ENCODE data around the gene SPINK9.

The SPINK9 gene

GRCh38 chr5:148333262-148333849 is 2.0 kb upstream of the SPINK9 start:
- Histone ChIP-seq H3K4me1 (ENCODE audit: control insufficient read depth, insufficient read depth, low read length) (no peaks in the 10 kb centered on the region), H3K9me3 (ENCODE audit: control insufficient read depth, low read length) (peaks cover 4% of the 10 kb centered on the region), H3K9ac (ENCODE audit: low read length) (no peak overlapping the region), H3K36me3 (ENCODE audit: control insufficient read depth, insufficient read depth, low read length, severe bottlenecking) (no peaks in the 10 kb centered on the region), H3K4me3 (ENCODE audit: low read length) (no peak overlapping the region), H3K27me3 (replicated peaks; ENCODE audit: control insufficient read depth, insufficient read depth, low read length) (no peaks in the 10 kb centered on the region)
- DNase-seq (ENCODE audit: low read depth): no peak

- H3K4me3 ChIP-seq (ENCODE audit: low read length): no peak overlapping the region
- no peak overlapping the region for H3K9ac ChIP-seq (ENCODE audit: low read length)
- H3K4me1 ChIP-seq (ENCODE audit: control insufficient read depth, insufficient read depth, low read length): no peaks in the 10 kb centered on the region
- H3K27me3 ChIP-seq (replicated peaks; ENCODE audit: control insufficient read depth, insufficient read depth, low read length): no peaks in the 10 kb centered on the region
- H3K36me3 ChIP-seq (ENCODE audit: control insufficient read depth, insufficient read depth, low read length, severe bottlenecking): no peaks in the 10 kb centered on the region
- no peaks in the 10 kb centered on the region for H3K9me3 ChIP-seq (ENCODE audit: control insufficient read depth, low read length)
- no peak for DNase-seq (ENCODE audit: low read depth)
Observed at GRCh38 chr5:148336704-148337435, 1.5 kb downstream of the SPINK9 start.

GRCh38 chr5:148342371-148343045 is 7.1 kb downstream of the SPINK9 start:
- H3K9ac ChIP-seq (ENCODE audit: low read length): no peak overlapping the region
- no peaks in the 10 kb centered on the region for H3K27me3 ChIP-seq (replicated peaks; ENCODE audit: control insufficient read depth, insufficient read depth, low read length)
- no peak for DNase-seq (ENCODE audit: low read depth)
- no peaks in the 10 kb centered on the region for H3K4me1 ChIP-seq (ENCODE audit: control insufficient read depth, insufficient read depth, low read length)
- no peaks in the 10 kb centered on the region for H3K36me3 ChIP-seq (ENCODE audit: control insufficient read depth, insufficient read depth, low read length, severe bottlenecking)
- H3K9me3 ChIP-seq (ENCODE audit: control insufficient read depth, low read length): no peaks in the 10 kb centered on the region
- H3K4me3 ChIP-seq (ENCODE audit: low read length): no peak overlapping the region

- H3K4me3 ChIP-seq (ENCODE audit: low read length): no peak overlapping the region
- H3K4me1 ChIP-seq (ENCODE audit: control insufficient read depth, insufficient read depth, low read length): no peaks in the 10 kb centered on the region
- no peak for DNase-seq (ENCODE audit: low read depth)
- H3K9me3 ChIP-seq (ENCODE audit: control insufficient read depth, low read length): no peaks in the 10 kb centered on the region
- H3K36me3 ChIP-seq (ENCODE audit: control insufficient read depth, insufficient read depth, low read length, severe bottlenecking): no peaks in the 10 kb centered on the region
- no peak overlapping the region for H3K9ac ChIP-seq (ENCODE audit: low read length)
- H3K27me3 ChIP-seq (replicated peaks; ENCODE audit: control insufficient read depth, insufficient read depth, low read length): no peaks in the 10 kb centered on the region
Observed at GRCh38 chr5:148343046-148343407, 7.7 kb downstream of the SPINK9 start.

- H3K36me3 ChIP-seq (ENCODE audit: control insufficient read depth, insufficient read depth, low read length, severe bottlenecking): no peaks in the 10 kb centered on the region
Observed at GRCh38 chr5:148343603-148344487, 8.5 kb downstream of the SPINK9 start.

GRCh38 chr5:148347706-148348105 is 12.3 kb downstream of the SPINK9 start:
- no peak overlapping the region for H3K4me3 ChIP-seq (ENCODE audit: low read length)
- no peaks in the 10 kb centered on the region for H3K27me3 ChIP-seq (replicated peaks; ENCODE audit: control insufficient read depth, insufficient read depth, low read length)
- no peak overlapping the region for H3K9ac ChIP-seq (ENCODE audit: low read length)
- H3K4me1 ChIP-seq (ENCODE audit: control insufficient read depth, insufficient read depth, low read length): no peaks in the 10 kb centered on the region
- no peak for DNase-seq (ENCODE audit: low read depth)
- no peaks in the 10 kb centered on the region for H3K36me3 ChIP-seq (ENCODE audit: control insufficient read depth, insufficient read depth, low read length, severe bottlenecking)
- no peaks in the 10 kb centered on the region for H3K9me3 ChIP-seq (ENCODE audit: control insufficient read depth, low read length)

More at GRCh38 chr5:148343603-148344487, 8.5 kb downstream of the SPINK9 start:
- Histone ChIP-seq H3K4me3 (ENCODE audit: low read length) (no peak overlapping the region), H3K9me3 (ENCODE audit: control insufficient read depth, low read length) (no peaks in the 10 kb centered on the region), H3K27me3 (replicated peaks; ENCODE audit: control insufficient read depth, insufficient read depth, low read length) (no peaks in the 10 kb centered on the region), H3K4me1 (ENCODE audit: control insufficient read depth, insufficient read depth, low read length) (no peaks in the 10 kb centered on the region), H3K9ac (ENCODE audit: low read length) (no peak overlapping the region)
- no peak for DNase-seq (ENCODE audit: low read depth)

- Histone ChIP-seq H3K4me3 (ENCODE audit: low read length) (no peak overlapping the region), H3K9me3 (ENCODE audit: control insufficient read depth, low read length) (no peaks in the 10 kb centered on the region), H3K36me3 (ENCODE audit: control insufficient read depth, insufficient read depth, low read length, severe bottlenecking) (no peaks in the 10 kb centered on the region), H3K27me3 (replicated peaks; ENCODE audit: control insufficient read depth, insufficient read depth, low read length) (no peaks in the 10 kb centered on the region), H3K4me1 (ENCODE audit: control insufficient read depth, insufficient read depth, low read length) (no peaks in the 10 kb centered on the region), H3K9ac (ENCODE audit: low read length) (no peak overlapping the region)
- no peak for DNase-seq (ENCODE audit: low read depth)
Observed at GRCh38 chr5:148352696-148353095, 17.3 kb downstream of the SPINK9 start.

GRCh38 chr5:148353634-148354033 is 18.3 kb downstream of the SPINK9 start:
- H3K27me3 ChIP-seq (replicated peaks; ENCODE audit: control insufficient read depth, insufficient read depth, low read length): no peaks in the 10 kb centered on the region
- no peak overlapping the region for H3K9ac ChIP-seq (ENCODE audit: low read length)
- H3K4me1 ChIP-seq (ENCODE audit: control insufficient read depth, insufficient read depth, low read length): no peaks in the 10 kb centered on the region
- H3K9me3 ChIP-seq (ENCODE audit: control insufficient read depth, low read length): no peaks in the 10 kb centered on the region
- DNase-seq (ENCODE audit: low read depth): no peak
- no peaks in the 10 kb centered on the region for H3K36me3 ChIP-seq (ENCODE audit: control insufficient read depth, insufficient read depth, low read length, severe bottlenecking)
- H3K4me3 ChIP-seq (ENCODE audit: low read length): no peak overlapping the region

GRCh38 chr5:148364343-148364742 is 29.0 kb downstream of the SPINK9 start:
- Histone ChIP-seq H3K9me3 (ENCODE audit: control insufficient read depth, low read length) (peaks cover 14% of the 10 kb centered on the region), H3K27me3 (replicated peaks; ENCODE audit: control insufficient read depth, insufficient read depth, low read length) (no peaks in the 10 kb centered on the region), H3K4me3 (ENCODE audit: low read length) (no peak overlapping the region), H3K4me1 (ENCODE audit: control insufficient read depth, insufficient read depth, low read length) (no peaks in the 10 kb centered on the region), H3K9ac (ENCODE audit: low read length) (no peak overlapping the region), H3K36me3 (ENCODE audit: control insufficient read depth, insufficient read depth, low read length, severe bottlenecking) (no peaks in the 10 kb centered on the region)
- no peak for DNase-seq (ENCODE audit: low read depth)

GRCh38 chr5:148368299-148368698 is 32.9 kb downstream of the SPINK9 start:
- Histone ChIP-seq H3K36me3 (ENCODE audit: control insufficient read depth, insufficient read depth, low read length, severe bottlenecking) (no peaks in the 10 kb centered on the region), H3K4me1 (ENCODE audit: control insufficient read depth, insufficient read depth, low read length) (no peaks in the 10 kb centered on the region), H3K27me3 (replicated peaks; ENCODE audit: control insufficient read depth, insufficient read depth, low read length) (no peaks in the 10 kb centered on the region), H3K9ac (ENCODE audit: low read length) (no peak overlapping the region), H3K4me3 (ENCODE audit: low read length) (no peak overlapping the region), H3K9me3 (ENCODE audit: control insufficient read depth, low read length) (peaks cover 14% of the 10 kb centered on the region)
- DNase-seq (ENCODE audit: low read depth): no peak

Measured in adipocyte (in vitro differentiated cells).